BE2C (cell line): ENCODE data around the gene OR5P2.
"Not testable (repeated sequence)": the region's sequence is repeated elsewhere in the genome, so short reads cannot be mapped to it uniquely, and the experiment has no call there.

Experiments
- DNase-seq: peaks from one replicate; pipeline ENCODE4 v3.0.0-alpha.2; 2020
- H3K27me3 ChIP-seq: fragments of 250-450 bp; sonication (Bioruptor Pico); 2 replicates; pipeline ENCODE4 v1.5.1; 2020; ENCODE audit warnings: mild to moderate bottlenecking
- H3K36me3 ChIP-seq: fragments of 250-450 bp; sonication (Bioruptor Pico); 2 replicates; pipeline ENCODE4 v1.5.1; 2020; ENCODE audit warnings: mild to moderate bottlenecking
- H3K4me1 ChIP-seq: fragments of 250-450 bp; sonication (Bioruptor Pico); 2 replicates; pipeline ENCODE4 v1.5.1; 2020
- H3K4me3 ChIP-seq: 2 replicates; pipeline ENCODE4 v1.5.1; 2011; ENCODE audit warnings: low read depth, low read length
- H3K9me3 ChIP-seq: fragments of 250-450 bp; sonication (Bioruptor Pico); 2 replicates; pipeline ENCODE4 v1.5.1; 2020
- CTCF ChIP-seq: IDR thresholded peaks from 2 replicates; pipeline ENCODE4 v1.5.1; 2012; ENCODE audit warnings: mild to moderate bottlenecking, low read depth, low read length

OR5P2 gene

GRCh38 chr11:7830740-7831139 is 34.0 kb upstream of the OR5P2 start, which contains the start of gene OR5P3:
TSS of gene OR5P3 (minus strand) at chr11:7830840.
- no peaks in the 10 kb centered on the region for H3K36me3 ChIP-seq
- no peak for DNase-seq
- H3K9me3 ChIP-seq = no peaks in the 10 kb centered on the region
- no peaks in the 10 kb centered on the region for H3K27me3 ChIP-seq
- no peak for TF ChIP-seq CTCF
- no peak within 1 kb of the TSS for H3K4me3 ChIP-seq
- no peaks in the 10 kb centered on the region for H3K4me1 ChIP-seq

- TF ChIP-seq CTCF = no peak
- Histone ChIP-seq H3K4me3 (no peak overlapping the region), H3K27me3 (no peaks in the 10 kb centered on the region), H3K36me3 (no peaks in the 10 kb centered on the region), H3K9me3 (no peaks in the 10 kb centered on the region), H3K4me1 (no peaks in the 10 kb centered on the region)
- no peak for DNase-seq
Observed at GRCh38 chr11:7826324-7826723, 29.6 kb upstream of the OR5P2 start.

GRCh38 chr11:7820417-7820816 is 23.7 kb upstream of the OR5P2 start:
- not testable (repeated sequence) for H3K4me3 ChIP-seq, DNase-seq, H3K4me1 ChIP-seq, H3K9me3 ChIP-seq, H3K36me3 ChIP-seq, H3K27me3 ChIP-seq

GRCh38 chr11:7814897-7815296 is 18.2 kb upstream of the OR5P2 start:
- not testable (repeated sequence) for H3K9me3 ChIP-seq, DNase-seq

GRCh38 chr11:7810301-7810700 is 13.6 kb upstream of the OR5P2 start:
- not testable (repeated sequence) for DNase-seq, H3K36me3 ChIP-seq, H3K4me1 ChIP-seq, H3K9me3 ChIP-seq, H3K27me3 ChIP-seq, H3K4me3 ChIP-seq

More at GRCh38 chr11:7814897-7815296, 18.2 kb upstream of the OR5P2 start:
- H3K36me3 ChIP-seq, H3K4me1 ChIP-seq, H3K27me3 ChIP-seq, H3K4me3 ChIP-seq: not testable (repeated sequence)

- no peak for DNase-seq
- no peak for TF ChIP-seq CTCF
- no peak overlapping the region for H3K4me3 ChIP-seq
- no peaks in the 10 kb centered on the region for H3K9me3 ChIP-seq
- no peaks in the 10 kb centered on the region for H3K27me3 ChIP-seq
- no peaks in the 10 kb centered on the region for H3K4me1 ChIP-seq
- no peaks in the 10 kb centered on the region for H3K36me3 ChIP-seq
Observed at GRCh38 chr11:7793233-7793632, 3.5 kb downstream of the OR5P2 start.

- Histone ChIP-seq H3K4me3 (no peak overlapping the region), H3K9me3 (no peaks in the 10 kb centered on the region), H3K27me3 (no peaks in the 10 kb centered on the region), H3K36me3 (no peaks in the 10 kb centered on the region), H3K4me1 (no peaks in the 10 kb centered on the region)
- TF ChIP-seq CTCF = no peak
- DNase-seq = no peak
Observed at GRCh38 chr11:7787239-7787638, 9.5 kb downstream of the OR5P2 start.

GRCh38 chr11:7775689-7776088 is 21.1 kb downstream of the OR5P2 start:
- DNase-seq = no peak
- no peaks in the 10 kb centered on the region for H3K9me3 ChIP-seq
- H3K4me1 ChIP-seq = no peaks in the 10 kb centered on the region
- no peaks in the 10 kb centered on the region for H3K36me3 ChIP-seq
- no peak overlapping the region for H3K4me3 ChIP-seq
- H3K27me3 ChIP-seq = no peaks in the 10 kb centered on the region
- no peak for TF ChIP-seq CTCF

- H3K4me1 ChIP-seq, H3K27me3 ChIP-seq, H3K9me3 ChIP-seq, H3K4me3 ChIP-seq, H3K36me3 ChIP-seq, DNase-seq: not testable (repeated sequence)
Observed at GRCh38 chr11:7764301-7764700, 32.4 kb downstream of the OR5P2 start.
